HG03060 (cell line): ENCODE measurements around the gene MESD.

Experiments used
- ATAC-seq: cut with Tn5 transposase; IDR thresholded peaks from one replicate; pipeline ENCODE4 v1.9.1; 2021; ENCODE audit warnings: low read depth, moderate number of reproducible peaks; ENCODE audit not compliant: unreplicated experiment

Gene MESD

DNA sequence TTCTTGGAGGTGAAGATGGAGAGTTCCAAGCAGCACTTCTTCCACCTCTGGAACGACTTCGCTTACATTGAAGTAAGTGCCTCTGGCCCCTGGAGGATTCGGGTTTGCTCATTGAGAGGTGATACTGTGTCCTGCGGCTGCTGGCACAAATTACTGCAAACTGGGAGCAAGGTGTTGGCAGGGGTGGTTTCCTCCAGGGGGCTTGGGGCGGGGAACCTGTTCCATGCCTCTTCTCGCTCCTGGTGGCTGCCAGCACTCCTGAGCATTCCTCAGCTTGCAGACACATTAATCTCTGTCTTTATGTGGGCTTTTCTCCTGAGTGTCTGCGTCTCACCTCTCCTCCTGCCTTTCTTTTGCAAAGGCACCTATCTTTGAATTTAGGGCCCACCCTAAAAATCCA is 47.4 kb downstream of the MESD start:
- no peak for ATAC-seq

DNA sequence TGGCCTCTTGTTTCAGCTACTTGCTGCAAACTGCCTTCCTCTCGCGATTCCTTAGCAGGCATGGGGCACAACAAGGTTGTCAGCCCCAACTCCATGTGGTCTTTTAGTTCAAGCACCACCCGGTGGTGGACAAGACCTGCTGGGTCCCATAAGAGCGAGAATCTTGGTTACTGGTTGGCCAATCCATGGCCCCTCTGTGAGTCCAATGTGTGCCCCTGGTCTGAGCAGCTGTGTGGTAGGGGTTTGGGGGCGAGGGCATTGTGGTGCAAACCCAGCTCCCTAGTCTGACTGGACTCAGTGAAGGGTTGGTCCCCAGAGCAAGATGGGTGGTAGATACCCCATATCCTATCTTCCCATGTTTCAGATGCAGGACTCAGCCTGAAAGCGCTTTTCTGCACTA is 48.8 kb downstream of the MESD start:
- no peak for ATAC-seq

- no peak for ATAC-seq
These were observed 49.3 kb downstream of the MESD start for GRCh38 chr15:80940331-80940730.

- ATAC-seq = no peak
These were observed 50.4 kb downstream of the MESD start for GRCh38 chr15:80939216-80939615.

DNA sequence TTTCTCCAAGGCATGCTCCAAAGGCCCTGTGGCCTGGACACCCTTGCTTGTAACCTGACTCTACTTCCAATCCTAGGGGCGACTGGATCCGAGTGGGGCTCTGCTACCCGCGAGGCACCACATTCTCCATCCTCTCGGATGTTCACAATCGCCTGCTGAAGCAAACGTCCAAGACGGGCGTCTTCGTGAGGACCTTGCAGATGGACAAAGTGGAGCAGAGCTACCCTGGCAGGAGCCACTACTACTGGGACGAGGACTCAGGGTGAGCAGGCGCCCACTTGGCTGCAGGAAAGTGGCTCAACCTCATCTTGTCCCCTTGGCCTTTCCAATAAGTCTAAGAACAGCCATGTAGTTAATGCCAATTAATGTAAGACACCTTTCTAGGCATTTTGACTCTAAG is 51.9 kb downstream of the MESD start:
- no peak for ATAC-seq

DNA sequence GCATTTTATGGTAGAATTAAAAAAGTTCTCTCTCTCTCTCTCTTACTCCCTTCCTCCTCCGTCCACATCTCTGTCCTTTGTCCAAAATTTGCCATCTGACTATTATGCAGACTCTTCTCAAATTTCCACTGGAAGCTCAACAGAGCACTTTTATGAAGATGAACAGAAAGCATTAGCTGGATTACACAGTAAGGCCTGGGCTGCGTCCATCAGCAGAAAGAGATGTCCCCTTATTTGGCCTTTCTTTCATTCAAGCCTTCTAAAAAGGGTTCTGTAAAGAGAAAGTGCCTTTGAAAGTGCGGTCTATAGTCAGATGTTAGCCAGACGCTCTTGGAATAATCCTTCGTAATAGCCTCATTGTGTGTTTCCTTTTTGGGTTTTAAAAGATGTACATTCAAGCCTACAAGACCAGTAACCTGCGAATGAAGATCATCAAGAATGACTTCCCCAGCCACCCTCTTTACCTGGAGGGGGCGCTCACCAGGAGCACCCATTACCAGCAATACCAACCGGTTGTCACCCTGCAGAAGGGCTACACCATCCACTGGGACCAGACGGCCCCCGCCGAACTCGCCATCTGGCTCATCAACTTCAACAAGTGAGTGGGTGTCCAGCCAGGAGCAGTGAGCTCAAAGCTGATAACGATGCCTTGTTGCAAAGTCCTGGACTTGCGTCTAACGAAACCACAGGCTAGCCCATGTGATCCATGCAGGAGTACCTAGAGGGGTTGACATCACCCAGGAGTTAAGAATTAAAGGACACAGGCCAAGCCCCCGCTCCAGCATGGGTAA is 53.1 kb downstream of the MESD start:
- ATAC-seq = no peak

DNA sequence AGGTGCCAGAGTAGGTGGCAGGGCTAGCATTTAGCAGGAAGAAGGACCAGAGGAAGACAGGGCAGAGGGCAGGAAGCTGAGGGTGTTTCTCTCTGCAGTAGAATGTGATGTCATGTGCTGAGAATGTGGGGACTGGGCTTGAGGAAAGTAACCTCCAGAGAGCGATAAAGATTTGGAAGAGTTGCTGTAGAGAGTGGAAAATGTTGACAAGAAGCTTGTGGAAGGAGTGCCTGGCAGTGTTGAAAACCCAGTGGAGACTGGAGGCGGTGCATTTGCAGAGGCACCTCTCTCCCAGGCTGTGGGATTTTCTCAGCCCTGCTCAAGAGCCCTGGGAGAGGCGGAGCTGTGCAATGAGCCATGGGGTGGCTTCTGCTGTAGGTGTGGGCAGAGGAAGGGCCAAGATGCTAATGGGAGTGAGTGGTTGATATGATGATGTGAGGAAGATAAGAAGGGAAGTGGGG is 54.8 kb downstream of the MESD start:
- ATAC-seq = no peak

- no peak for ATAC-seq
These were observed 56.6 kb downstream of the MESD start for GRCh38 chr15:80932989-80933388.

DNA sequence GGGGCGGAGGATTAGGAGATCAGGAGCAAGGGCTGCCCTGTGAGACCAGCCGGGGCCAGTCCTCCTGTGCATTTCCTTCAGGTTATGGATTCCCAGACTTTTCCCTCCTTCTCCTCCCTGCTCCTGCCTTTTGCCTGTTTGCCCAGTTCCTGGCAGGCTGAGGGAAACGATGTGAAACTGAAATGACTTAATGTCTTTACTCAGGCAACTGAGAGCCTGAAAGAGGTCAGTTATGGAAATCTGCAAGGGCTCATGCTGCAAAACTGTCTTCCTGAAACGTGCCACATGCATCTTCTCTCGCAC is 57.2 kb downstream of the MESD start:
- ATAC-seq = no peak

- no peak for ATAC-seq
These were observed 57.7 kb downstream of the MESD start for GRCh38 chr15:80931721-80932512.

- ATAC-seq = no peak
These were observed 58.4 kb downstream of the MESD start for GRCh38 chr15:80931191-80931590.

GRCh38 chr15:80929689-80930088 is 59.9 kb downstream of the MESD start:
- ATAC-seq = no peak

GRCh38 chr15:80929225-80929624 is 60.4 kb downstream of the MESD start:
- ATAC-seq = no peak

- ATAC-seq = no peak
These were observed 63.5 kb downstream of the MESD start for GRCh38 chr15:80926126-80926525.

GRCh38 chr15:80925597-80926059 is 64.0 kb downstream of the MESD start:
- no peak for ATAC-seq

DNA sequence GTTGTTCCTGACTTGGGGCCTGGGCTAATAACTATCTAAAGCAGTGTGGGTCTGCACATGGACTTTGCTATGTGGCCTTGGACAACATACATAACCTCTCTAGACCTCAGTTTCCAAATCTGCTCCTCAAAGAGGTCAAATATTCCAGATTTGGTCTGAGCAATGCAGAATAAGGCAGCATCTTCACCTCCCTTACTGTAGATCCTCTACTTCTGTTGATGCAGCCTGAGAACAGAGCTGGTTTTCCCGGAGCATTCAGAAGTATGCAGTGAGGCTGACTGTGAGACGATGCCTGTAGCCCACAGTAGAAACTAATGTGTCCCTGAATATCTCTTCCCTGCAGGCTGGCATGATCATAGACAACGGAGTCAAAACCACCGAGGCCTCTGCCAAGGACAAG is 65.3 kb downstream of the MESD start:
- no peak for ATAC-seq

- no peak for ATAC-seq
These were observed 66.0 kb downstream of the MESD start for GRCh38 chr15:80923668-80924067.

- no peak for ATAC-seq
These were observed 67.7 kb downstream of the MESD start for GRCh38 chr15:80921736-80922410.

GRCh38 chr15:80920271-80920699 is 69.3 kb downstream of the MESD start:
- ATAC-seq = no peak

DNA sequence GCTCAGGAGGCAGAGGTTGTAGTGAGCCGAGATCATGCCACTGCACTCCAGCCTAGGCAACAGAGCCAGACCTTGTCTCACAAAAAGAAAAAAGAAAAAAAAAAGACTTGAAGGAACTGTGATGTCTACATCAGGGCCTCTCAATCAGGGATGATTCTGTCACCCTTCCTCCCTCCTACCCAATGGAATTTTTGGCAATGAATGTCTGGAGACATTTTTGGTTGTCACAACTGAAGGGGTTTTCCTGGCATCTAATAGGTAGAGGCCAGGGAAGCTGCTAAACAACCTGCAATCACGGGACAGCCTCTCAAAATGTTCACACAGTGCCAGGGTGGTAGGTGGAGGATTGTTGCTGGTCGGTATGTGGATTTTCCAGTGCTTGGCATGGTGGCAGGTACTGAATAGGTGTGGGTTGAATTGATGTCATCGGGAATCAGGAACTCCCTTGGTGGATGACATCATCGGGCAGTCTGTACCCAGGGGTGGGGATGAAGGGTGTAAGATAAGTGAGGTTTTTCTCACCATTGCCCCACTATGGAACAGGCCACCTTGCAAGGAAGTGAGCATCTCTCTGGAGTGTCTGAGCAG is 71.3 kb downstream of the MESD start:
- ATAC-seq = no peak

GRCh38 chr15:80916056-80916455 is 73.6 kb downstream of the MESD start:
- no peak for ATAC-seq
